SK-MEL-5 (cell line): ENCODE measurements around the gene JMJD6. TPM values are rescaled to one million over a fixed set of nuclear protein-coding genes. Genes with fewer than 3 reads are reported as not detected.

Experiments
- DNase-seq: peaks from one replicate; pipeline ENCODE4 v3.0.0-alpha.2; 2016; ENCODE audit warnings: low read depth, low spot score
- in situ Hi-C: cut with HindIII; loops from 2 replicates; pipeline ENCODE4 v1.10.0; 2016; ENCODE audit warnings: low sequenced_read_pairs, high pct_unique_total_duplicates, low pct_unique_long_range_greater_than_20kb
- total RNA-seq: library from RNA; depleted of rRNA; stranded (reverse); fragments of >200 nt; shearing (Covaris generic); gene quantifications from 2 replicates; pipeline ENCODE4 v1.2.3, GENCODE V29; 2014

The JMJD6 gene
- total RNA-seq, 1 experiment from 2014 or later: 46.1 TPM

DNA sequence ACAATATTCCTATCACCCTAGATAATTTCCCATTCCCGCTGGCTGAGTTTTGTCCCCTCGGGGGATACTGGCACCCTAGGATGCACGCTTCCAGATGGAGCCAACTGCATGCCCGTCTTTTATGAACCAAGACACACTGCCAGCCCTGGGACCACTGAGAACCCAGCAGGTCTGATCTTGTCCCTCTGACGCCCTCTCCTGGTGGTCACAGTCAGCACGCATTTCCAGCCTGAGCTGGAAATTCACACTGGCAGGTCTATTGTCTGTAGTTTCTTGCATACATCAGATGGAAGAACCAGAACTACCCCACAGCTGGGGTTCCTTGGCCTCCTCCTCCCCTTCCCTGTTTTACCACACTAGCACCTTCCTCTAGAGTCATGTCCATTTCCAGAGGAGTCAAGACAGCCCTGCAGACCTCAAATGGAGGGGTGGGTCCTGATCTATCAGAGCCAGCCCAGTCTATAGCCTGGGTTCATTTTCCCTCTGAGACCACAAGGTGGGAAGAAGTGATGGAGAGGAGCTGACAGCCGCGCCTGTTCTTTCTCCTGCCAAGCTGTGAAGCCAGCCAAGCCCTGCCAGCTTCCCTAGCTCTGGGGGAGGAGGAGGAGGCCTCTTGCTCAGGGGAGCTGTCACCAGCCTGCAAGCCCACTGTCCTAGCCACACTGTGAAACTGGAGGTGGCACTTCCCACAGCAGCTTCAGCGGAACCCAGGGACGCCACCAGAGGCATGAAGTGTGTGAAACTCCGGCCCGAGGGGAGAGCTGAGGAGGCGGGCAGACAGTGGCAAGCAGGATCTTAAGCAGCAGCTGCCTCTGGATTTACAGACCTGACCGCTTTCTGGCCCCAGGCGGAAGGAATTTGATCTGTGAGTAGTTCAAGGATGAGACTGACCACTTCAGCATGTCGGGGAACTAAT is 44.9 kb downstream of the JMJD6 start:
- in situ Hi-C loops: no loop called here

GRCh38 chr17:76679239-76679638 is 47.2 kb downstream of the JMJD6 start:
- in situ Hi-C loops: no loop called here
- peak; percentile 81 for DNase-seq

More for the DNA sequence above, 44.9 kb downstream of the JMJD6 start:
- DNase-seq: peak; percentile 95

DNA sequence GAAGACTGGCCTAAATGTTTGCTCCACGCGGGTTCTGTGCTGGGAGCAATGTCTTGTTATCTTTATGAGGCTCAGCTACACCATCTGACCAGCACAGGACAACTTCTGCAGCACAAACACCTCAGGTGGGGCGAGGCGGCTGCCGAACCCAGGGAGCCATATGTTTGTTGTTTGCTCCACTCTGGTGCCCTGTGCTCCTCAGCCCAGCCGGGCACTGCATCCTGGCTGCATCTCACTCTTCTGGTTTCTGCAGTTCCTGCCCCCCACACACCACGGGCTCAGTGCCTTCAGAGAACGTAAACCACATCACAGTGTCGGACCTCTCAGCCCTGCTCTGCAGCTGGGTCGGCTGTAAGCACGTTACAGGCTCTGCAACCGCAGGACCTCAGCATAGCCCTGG is 48.1 kb downstream of the JMJD6 start:
- in situ Hi-C loops: no loop called here
- DNase-seq: no peak

- DNase-seq: no peak
- in situ Hi-C loops: no loop called here
These were observed 49.0 kb downstream of the JMJD6 start for GRCh38 chr17:76677406-76677805.

- no peak for DNase-seq
- in situ Hi-C loops: no loop called here
These were observed 49.8 kb downstream of the JMJD6 start for GRCh38 chr17:76676629-76677028.

DNA sequence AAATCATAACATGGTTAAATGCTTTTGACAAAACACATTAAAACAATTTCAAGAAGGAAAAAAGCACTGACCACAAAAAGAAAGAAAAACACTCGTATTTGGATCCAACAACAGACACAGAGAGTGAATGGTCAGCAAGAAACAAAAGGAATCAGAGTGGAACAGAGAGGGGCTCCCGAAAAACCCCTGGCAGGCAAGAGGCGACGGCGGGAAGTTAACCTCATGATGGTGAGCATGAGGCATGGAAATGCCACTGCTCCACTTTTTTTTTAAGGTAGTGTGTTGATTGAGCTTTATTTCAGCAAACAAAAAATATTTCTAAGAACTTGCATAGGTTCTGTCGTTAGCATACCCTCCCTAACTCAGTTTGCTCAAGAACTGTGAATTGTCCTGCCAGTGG is 50.8 kb downstream of the JMJD6 start:
- in situ Hi-C loops: no loop called here
- DNase-seq: no peak

- in situ Hi-C loops: no loop called here
- DNase-seq: no peak
These were observed 51.8 kb downstream of the JMJD6 start for GRCh38 chr17:76674600-76674999.

- in situ Hi-C loops: no loop called here
- DNase-seq: no peak
These were observed 52.7 kb downstream of the JMJD6 start for GRCh38 chr17:76673729-76674128.

GRCh38 chr17:76672892-76673291 is 53.5 kb downstream of the JMJD6 start:
- in situ Hi-C loops: no loop called here

GRCh38 chr17:76672270-76672851 is 54.0 kb downstream of the JMJD6 start:
- no peak for DNase-seq
- in situ Hi-C loops: no loop called here

More at GRCh38 chr17:76672892-76673291, 53.5 kb downstream of the JMJD6 start:
- no peak for DNase-seq

DNA sequence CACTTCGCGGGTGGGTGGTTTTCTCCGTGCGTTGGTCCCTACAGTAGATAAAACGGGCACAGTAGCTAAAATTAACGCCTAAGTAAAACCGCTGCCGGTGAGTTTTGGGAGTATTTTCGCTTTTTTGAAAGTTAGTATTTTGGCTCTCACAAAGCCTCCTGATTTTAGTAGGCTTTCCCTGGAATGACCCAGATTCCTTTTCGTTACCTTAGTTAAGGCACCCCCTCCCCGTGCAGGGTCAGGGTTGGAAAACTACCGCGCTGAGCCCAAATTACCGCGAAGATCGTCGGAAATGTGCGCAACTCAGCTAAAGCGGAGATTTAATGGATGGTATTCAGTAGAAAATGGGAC is 54.5 kb downstream of the JMJD6 start:
- in situ Hi-C loops: no loop called here
- DNase-seq: no peak

DNA sequence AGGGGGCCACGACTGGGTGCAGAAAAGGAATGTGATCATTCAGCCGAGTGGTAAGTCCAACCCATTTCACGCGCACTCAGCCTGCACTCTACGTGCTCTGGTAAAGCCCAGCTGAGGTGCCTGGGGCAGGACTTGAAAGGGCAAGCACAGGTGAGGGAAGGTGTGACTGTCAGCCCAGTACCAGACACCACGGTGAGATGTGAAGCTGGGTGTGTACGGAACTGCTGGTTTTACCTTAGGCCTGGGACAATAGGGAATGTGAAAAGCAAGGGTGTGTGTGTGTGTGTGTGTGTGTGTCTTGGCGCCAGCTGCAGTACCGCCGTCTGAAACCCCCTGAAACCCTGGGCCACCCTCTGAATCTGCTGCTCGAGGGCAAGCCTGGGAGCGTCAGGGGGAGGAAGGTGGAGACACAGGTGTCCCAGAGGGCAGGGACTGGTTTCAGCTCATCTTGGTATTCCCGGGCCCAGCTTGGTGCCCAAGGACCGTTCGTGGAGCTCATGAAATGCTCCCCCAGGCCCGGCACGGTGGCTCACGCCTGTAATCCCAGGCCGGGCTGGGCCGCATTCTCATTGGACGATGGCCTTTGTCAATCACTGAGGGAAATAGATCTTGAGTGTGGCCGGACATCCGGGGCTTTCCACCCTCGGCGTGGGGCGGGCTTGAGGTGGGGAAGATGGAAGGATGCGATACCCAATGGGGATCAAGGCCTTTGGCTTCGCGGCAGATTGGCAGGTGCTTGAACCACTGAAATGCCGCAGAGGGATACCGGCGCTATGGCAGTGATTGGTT is 55.1 kb downstream of the JMJD6 start:
- in situ Hi-C loops: no loop called here

GRCh38 chr17:76670718-76671122 is 55.7 kb downstream of the JMJD6 start:
- in situ Hi-C loops: no loop called here
- no peak for DNase-seq

More for the DNA sequence above, 55.1 kb downstream of the JMJD6 start:
- peak; percentile 100 for DNase-seq

GRCh38 chr17:76670020-76670717 is 56.2 kb downstream of the JMJD6 start:
- in situ Hi-C loops: no loop called here
- no peak for DNase-seq
